Measurements from ENCODE around the gene MYMX. TPM values are rescaled to one million over a fixed set of nuclear protein-coding genes. Genes with fewer than 3 reads are reported as not detected.
"Not testable (repeated sequence)": the region's sequence is repeated elsewhere in the genome, so short reads cannot be mapped to it uniquely, and the experiment has no call there.

MYMX gene
- total RNA-seq, 1 donor from 2014 or later: not detected

DNA sequence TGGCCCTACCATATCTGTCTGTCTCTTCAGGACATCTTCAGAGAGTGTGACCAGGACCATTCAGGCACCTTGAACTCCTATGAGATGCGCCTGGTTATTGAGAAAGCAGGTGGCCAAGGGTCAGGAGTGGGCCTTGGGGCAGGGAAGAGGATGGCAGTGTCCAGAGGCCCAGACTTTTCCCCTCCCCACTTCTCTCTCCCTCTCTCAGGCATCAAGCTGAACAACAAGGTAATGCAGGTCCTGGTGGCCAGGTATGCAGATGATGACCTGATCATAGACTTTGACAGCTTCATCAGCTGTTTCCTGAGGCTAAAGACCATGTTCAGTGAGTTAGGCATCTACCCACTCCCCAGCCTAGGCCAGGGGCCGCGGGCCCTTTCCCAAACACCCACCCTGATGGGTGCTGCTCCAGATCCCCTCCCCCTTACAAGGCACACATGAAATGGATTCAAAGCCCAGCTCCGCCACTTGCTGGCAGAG is 33.8 kb upstream of the MYMX start:
- Mint-ChIP-seq H3K36me3 (ENCODE audit: low read depth) (no peaks in the 10 kb centered on the region), H3K27me3 (ENCODE audit: low read depth) (peaks cover 7% of the 10 kb centered on the region), H3K4me1 (ENCODE audit: low read depth) (peaks cover 17% of the 10 kb centered on the region), H3K27ac (ENCODE audit: unreplicated experiment) (no peak overlapping the region), H3K4me3 (ENCODE audit: unreplicated experiment) (no peak overlapping the region), H3K9me3 (ENCODE audit: low read depth) (no peaks in the 10 kb centered on the region)
- DNase-seq (ENCODE audit: low spot score): no peak
- TF ChIP-seq, protein P1, sequence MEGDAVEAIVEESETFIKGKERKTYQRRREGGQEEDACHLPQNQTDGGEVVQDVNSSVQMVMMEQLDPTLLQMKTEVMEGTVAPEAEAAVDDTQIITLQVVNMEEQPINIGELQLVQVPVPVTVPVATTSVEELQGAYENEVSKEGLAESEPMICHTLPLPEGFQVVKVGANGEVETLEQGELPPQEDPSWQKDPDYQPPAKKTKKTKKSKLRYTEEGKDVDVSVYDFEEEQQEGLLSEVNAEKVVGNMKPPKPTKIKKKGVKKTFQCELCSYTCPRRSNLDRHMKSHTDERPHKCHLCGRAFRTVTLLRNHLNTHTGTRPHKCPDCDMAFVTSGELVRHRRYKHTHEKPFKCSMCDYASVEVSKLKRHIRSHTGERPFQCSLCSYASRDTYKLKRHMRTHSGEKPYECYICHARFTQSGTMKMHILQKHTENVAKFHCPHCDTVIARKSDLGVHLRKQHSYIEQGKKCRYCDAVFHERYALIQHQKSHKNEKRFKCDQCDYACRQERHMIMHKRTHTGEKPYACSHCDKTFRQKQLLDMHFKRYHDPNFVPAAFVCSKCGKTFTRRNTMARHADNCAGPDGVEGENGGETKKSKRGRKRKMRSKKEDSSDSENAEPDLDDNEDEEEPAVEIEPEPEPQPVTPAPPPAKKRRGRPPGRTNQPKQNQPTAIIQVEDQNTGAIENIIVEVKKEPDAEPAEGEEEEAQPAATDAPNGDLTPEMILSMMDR (IDR thresholded peaks at IDR 0.05): no peak

DNA sequence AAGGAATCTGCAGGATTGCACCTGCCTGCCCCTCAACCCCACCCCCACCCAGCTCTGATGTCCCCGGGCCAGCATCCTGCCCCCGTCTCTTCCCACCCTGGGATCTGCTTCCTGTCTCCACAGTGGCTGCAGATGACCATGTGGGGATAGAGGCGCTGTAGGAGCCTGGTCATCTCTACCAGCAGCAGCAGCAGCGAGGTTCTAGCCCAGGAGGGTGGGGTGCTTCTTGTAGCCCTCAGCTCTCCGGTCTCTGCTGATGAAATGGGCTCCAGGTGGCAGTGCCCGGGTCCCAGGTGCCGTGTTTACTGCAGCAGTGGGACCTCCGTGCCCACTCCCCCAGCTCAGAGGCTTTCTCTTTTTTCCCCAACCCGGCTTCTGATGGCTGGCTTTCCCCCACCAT is 32.9 kb upstream of the MYMX start:
- H3K4me3 Mint-ChIP-seq (ENCODE audit: unreplicated experiment): no peak overlapping the region
- H3K9me3 Mint-ChIP-seq (ENCODE audit: low read depth): no peaks in the 10 kb centered on the region
- TF ChIP-seq, protein P1 (IDR thresholded peaks at IDR 0.05): no peak
- H3K27me3 Mint-ChIP-seq (ENCODE audit: low read depth): peaks cover 7% of the 10 kb centered on the region
- no peaks in the 10 kb centered on the region for H3K36me3 Mint-ChIP-seq (ENCODE audit: low read depth)
- DNase-seq (ENCODE audit: low spot score): no peak
- H3K4me1 Mint-ChIP-seq (ENCODE audit: low read depth): peaks cover 11% of the 10 kb centered on the region
- no peak overlapping the region for H3K27ac Mint-ChIP-seq (ENCODE audit: unreplicated experiment)

DNA sequence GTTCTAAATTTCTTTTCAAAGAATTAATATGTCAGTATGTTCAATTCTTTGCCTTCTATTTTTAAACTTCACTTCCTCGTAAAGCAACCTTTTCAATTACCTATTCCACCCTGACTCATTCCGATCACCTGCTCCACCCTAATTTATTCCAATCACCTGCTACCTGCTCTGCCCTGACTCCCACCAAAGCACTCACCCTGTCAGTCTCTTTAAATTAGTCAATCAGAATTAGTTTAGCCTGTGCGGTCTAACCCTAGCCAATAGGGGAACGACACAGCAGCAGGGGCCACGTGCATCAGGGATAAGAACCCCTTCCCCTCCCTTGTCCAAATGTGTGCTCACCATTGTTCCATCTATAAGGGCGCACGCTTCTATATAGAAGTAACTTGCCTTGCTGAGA is 31.4 kb upstream of the MYMX start:
- DNase-seq (ENCODE audit: low spot score); H3K4me1 Mint-ChIP-seq (ENCODE audit: low read depth); H3K9me3 Mint-ChIP-seq (ENCODE audit: low read depth); H3K4me3 Mint-ChIP-seq (ENCODE audit: unreplicated experiment); H3K27me3 Mint-ChIP-seq (ENCODE audit: low read depth); H3K36me3 Mint-ChIP-seq (ENCODE audit: low read depth); H3K27ac Mint-ChIP-seq (ENCODE audit: unreplicated experiment): not testable (repeated sequence)

DNA sequence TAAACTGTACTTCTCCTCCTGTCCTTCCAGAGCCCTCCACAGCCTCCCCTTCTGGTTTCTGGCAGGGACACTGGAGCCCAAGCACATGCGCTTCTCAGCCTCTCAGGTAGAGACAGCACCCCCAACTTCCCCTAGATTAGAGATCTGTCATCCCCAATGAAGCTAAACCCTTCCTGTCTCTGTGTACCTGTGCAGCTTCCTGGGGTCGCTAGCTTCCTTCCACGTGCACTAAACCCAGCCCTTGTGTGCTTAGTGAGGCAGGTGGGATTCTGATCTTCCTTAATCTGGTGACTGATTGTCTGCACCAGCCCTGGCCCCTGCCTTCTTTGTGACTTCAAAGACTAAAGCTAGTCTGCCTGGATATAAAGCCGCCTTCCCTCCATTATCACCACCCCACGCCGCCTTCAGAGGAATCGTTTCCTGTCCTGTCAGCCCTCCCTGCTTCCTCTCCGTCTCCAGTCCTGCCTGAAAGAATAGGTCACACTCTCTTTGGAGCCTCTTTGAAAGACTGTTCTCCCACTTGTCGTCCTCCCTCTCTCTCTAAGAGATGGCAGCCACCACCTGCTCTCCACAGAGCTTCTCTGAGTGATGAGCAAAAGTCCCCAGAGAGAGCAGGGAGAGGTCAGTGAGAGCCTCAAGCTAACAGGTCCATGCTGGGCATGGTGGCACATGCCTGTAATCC is 30.6 kb upstream of the MYMX start:
- Mint-ChIP-seq H3K27me3 (ENCODE audit: low read depth) (peaks cover 7% of the 10 kb centered on the region), H3K36me3 (ENCODE audit: low read depth) (no peaks in the 10 kb centered on the region), H3K27ac (ENCODE audit: unreplicated experiment) (no peak overlapping the region), H3K9me3 (ENCODE audit: low read depth) (no peaks in the 10 kb centered on the region), H3K4me1 (ENCODE audit: low read depth) (peaks cover 4% of the 10 kb centered on the region), H3K4me3 (ENCODE audit: unreplicated experiment) (no peak overlapping the region)
- DNase-seq (ENCODE audit: low spot score): no peak
- TF ChIP-seq, protein P1 (IDR thresholded peaks at IDR 0.05): no peak

DNA sequence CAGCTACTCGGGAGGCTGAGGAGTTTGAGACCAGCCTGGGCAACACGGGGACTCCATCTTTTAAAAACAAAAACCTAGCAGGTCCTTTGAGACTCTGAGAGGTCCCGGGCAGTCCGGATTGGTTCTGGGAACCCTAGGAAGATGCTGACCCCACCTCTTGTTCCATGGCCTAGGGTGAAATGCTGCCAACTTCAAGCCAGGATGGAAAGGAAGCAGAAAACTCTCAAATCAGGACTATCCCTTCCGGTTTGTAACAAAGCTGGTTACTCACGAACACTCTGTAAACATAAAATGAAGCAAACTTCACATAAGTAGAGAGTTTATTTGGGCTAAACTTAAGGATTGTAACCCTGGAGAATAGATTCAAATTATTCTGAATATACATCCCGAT is 30.1 kb upstream of the MYMX start:
- H3K27ac Mint-ChIP-seq (ENCODE audit: unreplicated experiment): no peak overlapping the region
- DNase-seq (ENCODE audit: low spot score): no peak
- H3K27me3 Mint-ChIP-seq (ENCODE audit: low read depth): peaks cover 7% of the 10 kb centered on the region

More for the DNA sequence above, 30.1 kb upstream of the MYMX start:
- Mint-ChIP-seq H3K9me3 (ENCODE audit: low read depth) (no peaks in the 10 kb centered on the region), H3K4me1 (ENCODE audit: low read depth) (peaks cover 4% of the 10 kb centered on the region), H3K36me3 (ENCODE audit: low read depth) (no peaks in the 10 kb centered on the region), H3K4me3 (ENCODE audit: unreplicated experiment) (no peak overlapping the region)
- TF ChIP-seq, protein P1 (IDR thresholded peaks at IDR 0.05): no peak
